ENCODE data around the gene ELF5. TPM values are rescaled to one million over a fixed set of nuclear protein-coding genes. Genes with fewer than 3 reads are reported as not detected.

The ELF5 gene
- total RNA-seq, 4 donors from 2014 or later: not detected

DNA sequence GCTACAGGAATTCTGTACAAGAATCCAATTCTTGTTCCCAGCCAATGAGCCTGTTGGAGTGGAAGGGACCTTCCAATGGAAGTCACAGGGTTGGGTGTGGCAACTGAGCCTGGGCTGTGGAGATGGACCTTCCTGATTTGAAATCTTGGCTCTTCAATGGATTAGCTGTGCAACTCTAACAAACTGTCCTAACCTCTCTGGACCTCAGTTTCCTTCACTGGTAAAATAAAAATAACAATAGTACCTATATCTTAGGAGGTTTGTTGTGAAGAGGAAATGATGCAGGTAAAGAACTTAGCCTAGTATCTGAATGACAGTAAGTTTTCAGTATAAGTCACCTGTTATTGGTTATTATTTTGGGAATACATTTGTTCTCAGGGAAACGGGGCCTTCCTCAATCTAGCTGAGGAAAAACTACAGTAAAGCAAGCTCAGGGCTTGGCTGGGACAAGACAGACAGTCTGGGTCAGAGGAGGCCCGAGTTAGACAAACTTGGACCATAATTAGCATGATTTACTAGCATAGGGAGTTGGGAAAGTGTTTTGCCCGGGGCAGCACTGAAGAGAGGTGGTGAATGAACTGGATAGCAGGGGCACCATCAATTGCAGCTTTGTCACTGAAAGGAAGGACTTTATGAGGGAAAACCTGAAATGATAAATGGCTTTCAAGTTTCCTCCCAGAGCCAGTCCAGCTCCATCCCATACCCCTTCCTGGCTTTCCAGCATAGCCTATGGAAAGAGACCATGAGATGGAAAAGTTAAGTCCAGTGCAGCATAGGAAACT is 13.7 kb downstream of the ELF5 start:
- H3K4me3 ChIP-seq: no peak overlapping the region
- no peaks in the 10 kb centered on the region for H3K36me3 ChIP-seq
- 58 to 77% methylated on average over 3 of the region's 3 CpGs for WGBS, 2 donors (ENCODE audit: low coverage in 1 of 2)
- no peak for DNase-seq
- intact Hi-C loops (cut with DNase I; ENCODE audit: low total_unique reads) (no loop called here), in situ Hi-C loops (cut with MboI; ENCODE audit: low pct_ligation_motif_present in 1 of 4, low pct_unique_long_range_greater_than_20kb in 1 of 4, low sequenced_read_pairs in 3 of 4) (loop anchor here in 3 of 4 donors (25.0 kb wide), 4 partner anchors 113 to 688 kb away; no protein-coding TSS in a partner anchor)
- H3K27me3 ChIP-seq: no peaks in the 10 kb centered on the region
- no peaks in the 10 kb centered on the region for H3K9me3 ChIP-seq
- TF ChIP-seq POLR2A (IDR thresholded peaks at IDR 0.05) (no peak), POLR2AphosphoS5 (IDR thresholded peaks at IDR 0.05) (no peak), EP300 (IDR thresholded peaks at IDR 0.05; ENCODE audit: low read depth) (no peak)
- TF ChIP-seq, protein P1, sequence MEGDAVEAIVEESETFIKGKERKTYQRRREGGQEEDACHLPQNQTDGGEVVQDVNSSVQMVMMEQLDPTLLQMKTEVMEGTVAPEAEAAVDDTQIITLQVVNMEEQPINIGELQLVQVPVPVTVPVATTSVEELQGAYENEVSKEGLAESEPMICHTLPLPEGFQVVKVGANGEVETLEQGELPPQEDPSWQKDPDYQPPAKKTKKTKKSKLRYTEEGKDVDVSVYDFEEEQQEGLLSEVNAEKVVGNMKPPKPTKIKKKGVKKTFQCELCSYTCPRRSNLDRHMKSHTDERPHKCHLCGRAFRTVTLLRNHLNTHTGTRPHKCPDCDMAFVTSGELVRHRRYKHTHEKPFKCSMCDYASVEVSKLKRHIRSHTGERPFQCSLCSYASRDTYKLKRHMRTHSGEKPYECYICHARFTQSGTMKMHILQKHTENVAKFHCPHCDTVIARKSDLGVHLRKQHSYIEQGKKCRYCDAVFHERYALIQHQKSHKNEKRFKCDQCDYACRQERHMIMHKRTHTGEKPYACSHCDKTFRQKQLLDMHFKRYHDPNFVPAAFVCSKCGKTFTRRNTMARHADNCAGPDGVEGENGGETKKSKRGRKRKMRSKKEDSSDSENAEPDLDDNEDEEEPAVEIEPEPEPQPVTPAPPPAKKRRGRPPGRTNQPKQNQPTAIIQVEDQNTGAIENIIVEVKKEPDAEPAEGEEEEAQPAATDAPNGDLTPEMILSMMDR (IDR thresholded peaks at IDR 0.05): no peak
- H3K4me1 ChIP-seq: no peaks in the 10 kb centered on the region
- no peak overlapping the region for H3K27ac ChIP-seq

DNA sequence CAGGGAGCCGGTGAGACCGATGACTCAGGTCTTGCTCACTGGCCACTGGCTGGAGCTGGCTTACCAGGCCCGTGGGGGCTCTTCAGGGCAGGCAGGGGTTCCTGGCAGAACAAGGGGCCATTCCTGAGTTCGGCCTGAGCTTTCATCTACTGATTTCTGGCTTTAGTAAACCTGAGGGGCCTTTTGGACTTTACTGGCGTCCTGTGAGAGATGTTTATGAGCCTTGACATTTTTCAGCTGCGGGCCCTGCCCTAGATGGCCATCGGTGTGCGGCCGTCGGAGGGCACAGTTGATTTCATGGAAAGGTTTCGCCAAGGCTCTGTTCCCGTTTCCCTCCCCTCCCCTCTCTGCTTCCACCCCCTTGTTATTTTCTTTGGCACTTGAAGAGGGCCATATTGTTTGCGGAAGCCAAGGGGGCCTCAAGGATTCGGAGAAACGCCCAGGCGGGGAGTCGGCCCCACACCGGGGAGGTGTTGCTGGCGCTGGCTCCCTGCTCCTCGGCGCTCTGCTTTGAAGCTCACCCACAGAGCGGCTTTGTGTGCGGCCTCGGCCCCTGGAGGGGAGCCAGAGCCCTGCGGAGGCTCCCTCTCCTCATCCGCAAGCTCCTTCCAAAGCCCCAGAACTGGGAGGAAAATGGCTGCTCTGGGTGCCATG is 17.7 kb downstream of the ELF5 start:
- in situ Hi-C loops (cut with MboI; ENCODE audit: low pct_ligation_motif_present in 1 of 4, low pct_unique_long_range_greater_than_20kb in 1 of 4, low sequenced_read_pairs in 3 of 4) (loop anchor here in 3 of 4 donors (25.0 kb wide), 4 partner anchors 109 to 684 kb away; no protein-coding TSS in a partner anchor), intact Hi-C loops (cut with DNase I; ENCODE audit: low total_unique reads) (no loop called here)
- no peak for TF ChIP-seq POLR2AphosphoS5 (IDR thresholded peaks at IDR 0.05)
- no peak for TF ChIP-seq POLR2A (IDR thresholded peaks at IDR 0.05)
- TF ChIP-seq EP300 (IDR thresholded peaks at IDR 0.05; ENCODE audit: low read depth): no peak
- TF ChIP-seq, protein P1 (IDR thresholded peaks at IDR 0.05): no peak
- no peaks in the 10 kb centered on the region for H3K27me3 ChIP-seq
- no peak overlapping the region for H3K4me3 ChIP-seq
- no peaks in the 10 kb centered on the region for H3K9me3 ChIP-seq
- H3K27ac ChIP-seq: no peak overlapping the region
- H3K36me3 ChIP-seq: no peaks in the 10 kb centered on the region
- 57 to 71% methylated on average over 8 to 26 of the region's 26 CpGs for WGBS, 2 donors (ENCODE audit: low coverage in 1 of 2)
- H3K4me1 ChIP-seq: no peaks in the 10 kb centered on the region
- no peak for DNase-seq

DNA sequence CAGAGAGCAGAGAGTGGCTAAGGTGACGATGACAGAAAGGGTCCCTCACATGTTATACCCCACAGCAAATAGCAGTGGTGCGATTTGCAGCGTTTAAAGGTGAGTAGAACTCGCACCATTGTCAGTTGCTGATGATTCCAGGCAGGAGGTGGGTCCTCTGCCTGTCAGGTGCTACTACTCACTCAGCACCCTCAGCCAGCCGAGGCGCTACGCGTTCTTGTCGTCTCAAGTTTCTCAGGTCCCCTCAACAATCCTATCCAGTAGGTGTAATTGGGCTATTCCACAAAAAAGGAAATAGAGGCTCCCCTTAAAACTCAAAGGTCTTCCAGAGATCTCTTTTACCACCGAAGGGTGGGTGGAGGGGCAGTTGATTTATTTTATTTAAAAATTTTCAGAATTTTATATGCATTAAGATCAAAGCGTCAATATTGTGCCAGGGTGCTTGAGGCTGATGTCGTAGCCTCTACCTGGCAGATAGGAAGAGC is 18.3 kb downstream of the ELF5 start:
- H3K27me3 ChIP-seq: no peaks in the 10 kb centered on the region
- H3K27ac ChIP-seq: no peak overlapping the region
- 83 to 92% methylated on average over 10 to 12 of the region's 12 CpGs for WGBS, 2 donors (ENCODE audit: low coverage in 1 of 2)
- no peaks in the 10 kb centered on the region for H3K4me1 ChIP-seq
- H3K36me3 ChIP-seq: no peaks in the 10 kb centered on the region
- H3K9me3 ChIP-seq: no peaks in the 10 kb centered on the region
- no peak for DNase-seq
- TF ChIP-seq, protein P1 (IDR thresholded peaks at IDR 0.05): no peak
- TF ChIP-seq EP300 (IDR thresholded peaks at IDR 0.05; ENCODE audit: low read depth): no peak
- no peak for TF ChIP-seq POLR2A (IDR thresholded peaks at IDR 0.05)
- no peak for TF ChIP-seq POLR2AphosphoS5 (IDR thresholded peaks at IDR 0.05)
- intact Hi-C loops (cut with DNase I; ENCODE audit: low total_unique reads) (no loop called here), in situ Hi-C loops (cut with MboI; ENCODE audit: low pct_ligation_motif_present in 1 of 4, low pct_unique_long_range_greater_than_20kb in 1 of 4, low sequenced_read_pairs in 3 of 4) (loop anchor here in 3 of 4 donors (25.0 kb wide), 4 partner anchors 108 to 683 kb away; no protein-coding TSS in a partner anchor)
- no peak overlapping the region for H3K4me3 ChIP-seq

DNA sequence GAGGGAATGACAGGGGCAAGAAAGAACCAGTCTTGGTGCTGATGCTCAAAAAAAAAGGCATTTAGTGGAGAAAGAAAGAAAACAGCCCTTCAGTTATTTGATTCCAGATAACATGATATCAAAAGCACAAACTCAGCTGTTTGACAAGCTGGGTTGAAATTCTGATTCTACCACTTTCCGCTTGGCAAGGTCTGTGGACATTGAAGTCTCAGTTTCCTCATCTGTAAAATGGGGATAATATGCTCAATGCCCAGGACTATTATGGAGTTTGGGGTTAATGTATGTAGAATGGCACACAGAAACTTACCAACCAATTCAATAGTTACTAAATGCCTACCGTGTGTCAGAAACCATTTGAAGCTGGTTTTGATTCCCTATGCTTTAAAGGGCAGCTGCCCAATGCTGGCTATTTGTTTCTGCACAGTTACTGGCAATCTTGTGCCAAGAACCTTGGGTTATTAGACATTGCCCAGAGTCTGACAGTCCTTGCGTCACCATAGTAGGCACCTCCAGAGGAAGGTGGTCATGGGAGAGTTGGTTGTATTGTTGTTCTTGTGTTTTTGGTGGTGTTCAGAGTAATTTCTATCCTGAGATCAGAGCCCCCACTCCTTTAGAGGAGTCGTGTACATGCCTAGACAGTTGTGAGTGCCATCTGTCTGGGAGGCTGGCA is 19.5 kb downstream of the ELF5 start:
- Histone ChIP-seq H3K36me3 (no peaks in the 10 kb centered on the region), H3K9me3 (no peaks in the 10 kb centered on the region), H3K27me3 (no peaks in the 10 kb centered on the region), H3K27ac (no peak overlapping the region), H3K4me1 (no peaks in the 10 kb centered on the region), H3K4me3 (no peak overlapping the region)
- no peak for DNase-seq
- intact Hi-C loops (cut with DNase I; ENCODE audit: low total_unique reads) (no loop called here), in situ Hi-C loops (cut with MboI; ENCODE audit: low pct_ligation_motif_present in 1 of 4, low pct_unique_long_range_greater_than_20kb in 1 of 4, low sequenced_read_pairs in 3 of 4) (loop anchor here in 3 of 4 donors (25.0 kb wide), 4 partner anchors 107 to 682 kb away; no protein-coding TSS in a partner anchor)
- TF ChIP-seq POLR2A (IDR thresholded peaks at IDR 0.05) (no peak), POLR2AphosphoS5 (IDR thresholded peaks at IDR 0.05) (no peak), EP300 (IDR thresholded peaks at IDR 0.05; ENCODE audit: low read depth) (no peak)
- TF ChIP-seq, protein P1 (IDR thresholded peaks at IDR 0.05): no peak
- WGBS, 2 donors (ENCODE audit: low coverage in 1 of 2): 70 to 93% methylated on average over 3 to 4 of the region's 4 CpGs

Data from transverse colon (tissue), 4 donors.